H9 (cell line): Measurements from ENCODE around the gene GPR25. TPM values are rescaled to one million over a fixed set of nuclear protein-coding genes. Genes with fewer than 3 reads are reported as not detected.
"Not testable (repeated sequence)": the region's sequence is repeated elsewhere in the genome, so short reads cannot be mapped to it uniquely, and the experiment has no call there.

Source experiments
- DNase-seq: peaks from one replicate; pipeline ENCODE4 v3.0.0-alpha.2; 2017
- H2AFZ ChIP-seq: one replicate; pipeline ENCODE4 v1.6.1; 2013; ENCODE audit warnings: mild to moderate bottlenecking, low read length, control low read depth, moderate library complexity
- H2AK5ac ChIP-seq: 2 replicates; pipeline ENCODE4 v1.6.1; 2013; ENCODE audit warnings: low read length, control low read depth, mixed read lengths; ENCODE audit not compliant: insufficient read length
- H2BK120ac ChIP-seq: one replicate; pipeline ENCODE4 v1.6.1; 2013; ENCODE audit warnings: low read depth, mild to moderate bottlenecking, low read length, control low read depth, inconsistent platforms; ENCODE audit not compliant: poor library complexity, severe bottlenecking
- H2BK12ac ChIP-seq: 2 replicates; pipeline ENCODE4 v1.6.1; 2013; ENCODE audit warnings: low read length, control low read depth, mixed read lengths, low read depth; ENCODE audit not compliant: insufficient read length
- H2BK15ac ChIP-seq: 2 replicates; pipeline ENCODE4 v1.6.1; 2013; ENCODE audit warnings: low read depth, low read length, control low read depth
- H2BK20ac ChIP-seq: one replicate; pipeline ENCODE4 v1.6.1; 2013; ENCODE audit warnings: low read depth, mild to moderate bottlenecking, low read length, control low read depth, inconsistent platforms; ENCODE audit not compliant: poor library complexity, severe bottlenecking
- H2BK5ac ChIP-seq: 2 replicates; pipeline ENCODE4 v1.6.1; 2013; ENCODE audit warnings: low read length, control low read depth, mixed read lengths; ENCODE audit not compliant: insufficient read length
- H3K14ac ChIP-seq: 2 replicates; pipeline ENCODE4 v1.6.1; 2013; ENCODE audit warnings: low read length, control low read depth; ENCODE audit not compliant: insufficient read depth
- H3K18ac ChIP-seq: 2 replicates; pipeline ENCODE4 v1.6.1; 2013; ENCODE audit warnings: low read depth, mild to moderate bottlenecking, mixed read lengths, low read length, control low read depth; ENCODE audit not compliant: insufficient read length
- H3K23ac ChIP-seq: 2 replicates; pipeline ENCODE4 v1.6.1; 2013; ENCODE audit warnings: low read length, control low read depth, mixed read lengths, low read depth; ENCODE audit not compliant: insufficient read length
- H3K23me2 ChIP-seq: 2 replicates; pipeline ENCODE4 v1.6.1; 2013; ENCODE audit warnings: low read depth, mild to moderate bottlenecking, mixed read lengths, low read length, control low read depth; ENCODE audit not compliant: insufficient read length, poor library complexity, severe bottlenecking
- H3K27ac ChIP-seq: 2 replicates; pipeline ENCODE4 v1.5.1; 2013; ENCODE audit warnings: low read length, control low read depth, mixed read lengths, low read depth; ENCODE audit not compliant: insufficient read length
- H3K27me3 ChIP-seq: 2 replicates; pipeline ENCODE4 v1.6.1; 2013; ENCODE audit warnings: low read length, control low read depth, inconsistent platforms; ENCODE audit not compliant: insufficient read depth
- H3K4ac ChIP-seq: 2 replicates; pipeline ENCODE4 v1.6.1; 2013; ENCODE audit warnings: low read depth, mild to moderate bottlenecking, control low read depth, inconsistent platforms, low read length, moderate library complexity
- H3K4me1 ChIP-seq: 2 replicates; pipeline ENCODE4 v1.6.1; 2013; ENCODE audit warnings: low read length, control low read depth, inconsistent platforms; ENCODE audit not compliant: insufficient read depth
- H3K4me2 ChIP-seq: 2 replicates; pipeline ENCODE4 v1.6.1; 2013; ENCODE audit warnings: low read length, control low read depth, mixed read lengths; ENCODE audit not compliant: insufficient read length, insufficient read depth
- H3K56ac ChIP-seq: 2 replicates; pipeline ENCODE4 v1.6.1; 2013; ENCODE audit warnings: low read depth, mild to moderate bottlenecking, mixed read lengths, low read length, control low read depth; ENCODE audit not compliant: insufficient read length
- H3K79me1 ChIP-seq: 2 replicates; pipeline ENCODE4 v1.6.1; 2013; ENCODE audit warnings: low read depth, mild to moderate bottlenecking, moderate library complexity, low read length, control low read depth, inconsistent platforms; ENCODE audit not compliant: insufficient read depth, poor library complexity, severe bottlenecking
- H3K79me2 ChIP-seq: 2 replicates; pipeline ENCODE4 v1.6.1; 2013; ENCODE audit warnings: low read length, control low read depth, inconsistent platforms; ENCODE audit not compliant: insufficient read depth
- H3K9ac ChIP-seq: 2 replicates; pipeline ENCODE4 v1.6.1; 2013; ENCODE audit warnings: low read length, control low read depth, mixed read lengths; ENCODE audit not compliant: insufficient read length; ENCODE audit errors: extremely low read depth
- H3K9me3 ChIP-seq: one replicate; pipeline ENCODE4 v1.6.1; 2013; ENCODE audit warnings: low read depth, low read length, inconsistent platforms; ENCODE audit not compliant: control insufficient read depth
- H3T11ph ChIP-seq: one replicate; pipeline ENCODE4 v1.6.1; 2013; ENCODE audit warnings: mild to moderate bottlenecking, low read length, control low read depth, inconsistent platforms
- H4K20me1 ChIP-seq: one replicate; pipeline ENCODE4 v1.6.1; 2013; ENCODE audit not compliant: control insufficient read depth, insufficient read length, insufficient read depth
- H4K5ac ChIP-seq: 2 replicates; pipeline ENCODE4 v1.6.1; 2013; ENCODE audit warnings: low read depth, mild to moderate bottlenecking, mixed read lengths, low read length, control low read depth; ENCODE audit not compliant: insufficient read length
- H4K8ac ChIP-seq: replicated peaks from 2 replicates; pipeline ENCODE4 v1.6.1; 2013; ENCODE audit warnings: low read length, control low read depth, mixed read lengths, low read depth; ENCODE audit not compliant: insufficient read length
- H4K91ac ChIP-seq: 2 replicates; pipeline ENCODE4 v1.6.1; 2013; ENCODE audit warnings: low read depth, mild to moderate bottlenecking, moderate library complexity, mixed read lengths, low read length, control low read depth; ENCODE audit not compliant: insufficient read length
- H3K27ac Mint-ChIP-seq, 3 experiments: 2 replicates in 2 of 3; 3 replicates in 1 of 3; pipeline ENCODE4 v1.8.0; 2020 to 2021; ENCODE audit warnings: mixed read lengths in 3 of 3, mild to moderate bottlenecking in 1 of 3, moderate library complexity in 1 of 3
- H3K27me3 Mint-ChIP-seq: 2 replicates; pipeline ENCODE4 v1.8.0; 2021; ENCODE audit warnings: low read depth, mild to moderate bottlenecking, moderate library complexity, mixed read lengths
- H3K36me3 Mint-ChIP-seq, 3 experiments: 2 replicates in 2 of 3; 3 replicates in 1 of 3; pipeline ENCODE4 v1.8.0; 2020 to 2021; ENCODE audit warnings: low read depth in 3 of 3, mixed read lengths in 3 of 3; ENCODE audit not compliant: insufficient read depth in 1 of 3
- H3K4me1 Mint-ChIP-seq, 2 experiments: 2 replicates each; pipeline ENCODE4 v1.8.0; 2020; ENCODE audit warnings: mixed read lengths in 2 of 2
- H3K4me3 Mint-ChIP-seq, 2 experiments: 2 replicates in 1 of 2; 3 replicates in 1 of 2; pipeline ENCODE4 v1.8.0; 2020 to 2021; ENCODE audit warnings: mild to moderate bottlenecking in 2 of 2, mixed read lengths in 2 of 2, moderate library complexity in 1 of 2
- H3K9me3 Mint-ChIP-seq, 2 experiments: 2 replicates in 1 of 2; 3 replicates in 1 of 2; pipeline ENCODE4 v1.8.0; 2020; ENCODE audit warnings: mild to moderate bottlenecking in 2 of 2, mixed read lengths in 2 of 2, moderate library complexity in 1 of 2
- WGBS: extraction: QIAGEN DNeasy Blood & Tissue Kit; methylation state at CpG from one replicate; pipeline ENCODE4 v1.1.7; 2013; ENCODE audit warnings: missing lambda C conversion rate, low lambda C conversion rate, mixed read lengths; ENCODE audit not compliant: insufficient read length; ENCODE audit errors: extremely low coverage; 5-methylcytosine and 5-hydroxymethylcytosine counted together
- total RNA-seq: library from RNA; stranded (reverse); gene quantifications from 2 replicates; pipeline ENCODE4 v1.2.1, GENCODE V29; 2021
- TF ChIP-seq, protein P1 (sequence below): fragments of 200-600 bp; sonication (generic); conservative IDR thresholded peaks from 3 replicates; pipeline ENCODE4 v1.8.0; 2021; ENCODE audit warnings: antibody characterized with exemption, mild to moderate bottlenecking

GPR25 gene
- total RNA-seq, 1 experiment from 2014 or later, result not detected

DNA sequence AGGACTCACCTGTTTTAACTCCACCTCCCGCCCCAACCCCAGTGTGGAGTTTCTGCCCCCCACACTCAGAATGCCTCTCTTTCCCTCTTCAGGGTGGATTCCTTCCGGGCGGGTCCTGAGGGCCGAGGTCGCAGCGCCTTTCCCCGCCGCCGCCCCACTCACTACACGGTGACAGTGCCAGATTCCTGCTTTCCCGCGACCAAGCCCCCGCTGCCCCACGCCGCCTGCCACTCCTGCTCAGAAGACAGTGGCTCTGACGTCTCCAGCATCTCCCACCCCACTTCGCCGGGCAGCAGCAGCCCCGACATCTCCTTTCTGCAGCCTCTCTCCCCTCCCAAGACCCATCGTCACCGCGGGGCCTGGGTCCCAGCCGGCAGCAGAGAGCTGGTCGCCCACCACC, 38.6 kb downstream of the GPR25 start:
- Mint-ChIP-seq H3K9me3 (no peaks in the 10 kb centered on the region), H3K27me3 (no peaks in the 10 kb centered on the region), H3K4me1 (no peaks in the 10 kb centered on the region; a peak in 1 of 4 replicates), H3K36me3 (peaks cover 34 to 66% (median 62%) of the 10 kb centered on the region in 3 experiments; a peak in 6 of 7 replicates), H3K4me3 (no peak overlapping the region), H3K27ac (no peak overlapping the region; a peak in 1 of 7 replicates)
- H3K79me1 ChIP-seq, result no peaks in the 10 kb centered on the region
- no peak overlapping the region for H3K4ac ChIP-seq
- no peaks in the 10 kb centered on the region for H3K79me2 ChIP-seq
- no CpG with 5 or more reads among the region's 24 CpGs for WGBS
- TF ChIP-seq, protein P1, sequence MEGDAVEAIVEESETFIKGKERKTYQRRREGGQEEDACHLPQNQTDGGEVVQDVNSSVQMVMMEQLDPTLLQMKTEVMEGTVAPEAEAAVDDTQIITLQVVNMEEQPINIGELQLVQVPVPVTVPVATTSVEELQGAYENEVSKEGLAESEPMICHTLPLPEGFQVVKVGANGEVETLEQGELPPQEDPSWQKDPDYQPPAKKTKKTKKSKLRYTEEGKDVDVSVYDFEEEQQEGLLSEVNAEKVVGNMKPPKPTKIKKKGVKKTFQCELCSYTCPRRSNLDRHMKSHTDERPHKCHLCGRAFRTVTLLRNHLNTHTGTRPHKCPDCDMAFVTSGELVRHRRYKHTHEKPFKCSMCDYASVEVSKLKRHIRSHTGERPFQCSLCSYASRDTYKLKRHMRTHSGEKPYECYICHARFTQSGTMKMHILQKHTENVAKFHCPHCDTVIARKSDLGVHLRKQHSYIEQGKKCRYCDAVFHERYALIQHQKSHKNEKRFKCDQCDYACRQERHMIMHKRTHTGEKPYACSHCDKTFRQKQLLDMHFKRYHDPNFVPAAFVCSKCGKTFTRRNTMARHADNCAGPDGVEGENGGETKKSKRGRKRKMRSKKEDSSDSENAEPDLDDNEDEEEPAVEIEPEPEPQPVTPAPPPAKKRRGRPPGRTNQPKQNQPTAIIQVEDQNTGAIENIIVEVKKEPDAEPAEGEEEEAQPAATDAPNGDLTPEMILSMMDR, result no peak
- H2BK20ac ChIP-seq, result no peak overlapping the region
- H2BK12ac ChIP-seq, result no peak overlapping the region
- no peak overlapping the region for H3K4me2 ChIP-seq
- no peaks in the 10 kb centered on the region for H3K9me3 ChIP-seq
- H3K4me1 ChIP-seq, result no peaks in the 10 kb centered on the region
- no peaks in the 10 kb centered on the region for H3K23me2 ChIP-seq
- H3K23ac ChIP-seq, result no peak overlapping the region
- H3K14ac ChIP-seq, result no peak overlapping the region
- H2AFZ ChIP-seq, result no peak overlapping the region
- H4K5ac ChIP-seq, result no peak overlapping the region
- no peaks in the 10 kb centered on the region for H4K20me1 ChIP-seq
- no peak for DNase-seq
- no peak overlapping the region for H3T11ph ChIP-seq
- H3K9ac ChIP-seq, result no peak overlapping the region
- H4K8ac ChIP-seq, result no peak overlapping the region
- H3K27ac ChIP-seq, result no peak overlapping the region
- no peak overlapping the region for H3K18ac ChIP-seq
- H3K27me3 ChIP-seq, result no peaks in the 10 kb centered on the region
- no peak overlapping the region for H2AK5ac ChIP-seq
- no peak overlapping the region for H2BK120ac ChIP-seq
- no peak overlapping the region for H3K56ac ChIP-seq
- H2BK5ac ChIP-seq, result no peak overlapping the region
- no peak overlapping the region for H4K91ac ChIP-seq
- no peak overlapping the region for H2BK15ac ChIP-seq

DNA sequence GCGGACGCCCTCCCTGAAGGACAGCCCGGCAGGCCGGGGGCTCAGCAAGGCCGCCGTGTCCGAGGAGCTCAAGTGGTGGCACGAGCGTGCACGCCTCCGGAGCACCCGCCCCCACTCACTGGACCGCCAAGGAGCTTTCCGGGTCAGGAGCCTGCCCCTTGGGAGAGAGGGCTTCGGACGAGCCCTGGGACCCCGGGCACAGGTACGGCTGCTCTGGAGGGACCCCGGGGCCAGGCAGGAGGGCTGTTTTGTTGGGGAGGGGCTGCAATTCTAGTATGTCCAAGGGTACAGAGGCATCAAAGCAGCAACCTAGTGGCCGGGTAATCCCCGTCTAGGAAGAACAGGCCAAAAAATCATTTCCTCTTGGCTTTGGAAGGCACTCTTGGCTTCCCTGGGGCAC, 39.2 kb downstream of the GPR25 start:
- not testable (repeated sequence) for H3K14ac ChIP-seq, H3K4me3 Mint-ChIP-seq, H4K91ac ChIP-seq, H2BK12ac ChIP-seq, H2AK5ac ChIP-seq, H3K4ac ChIP-seq, H3K9me3 Mint-ChIP-seq, H4K8ac ChIP-seq, H3K4me1 Mint-ChIP-seq, H2BK20ac ChIP-seq, H3K27me3 Mint-ChIP-seq, H3K4me1 ChIP-seq, H3K56ac ChIP-seq, H3K4me2 ChIP-seq, H2BK120ac ChIP-seq, H3K79me2 ChIP-seq, H3K9ac ChIP-seq, H3K27me3 ChIP-seq, H3K9me3 ChIP-seq, H3K79me1 ChIP-seq, H3K23ac ChIP-seq, H3T11ph ChIP-seq, H3K18ac ChIP-seq, H4K20me1 ChIP-seq, H2BK15ac ChIP-seq, H2AFZ ChIP-seq, DNase-seq, H3K27ac ChIP-seq, H2BK5ac ChIP-seq, H3K27ac Mint-ChIP-seq, H4K5ac ChIP-seq, H3K23me2 ChIP-seq
- peaks cover 34 to 62% (median 60%) of the 10 kb centered on the region in 3 experiments; a peak in 6 of 7 replicates for H3K36me3 Mint-ChIP-seq
- no CpG with 5 or more reads among the region's 21 CpGs for WGBS
